ENCODE data around the gene ZDHHC11B. TPM values are rescaled to one million over a fixed set of nuclear protein-coding genes. Genes with fewer than 3 reads are reported as not detected.
"Not testable (repeated sequence)": the region's sequence is repeated elsewhere in the genome, so short reads cannot be mapped to it uniquely, and the experiment has no call there.

Gene ZDHHC11B
- polyA plus RNA-seq, 3 donors from 2014 or later, result not detected

- not testable (repeated sequence) for H3K4me1 Mint-ChIP-seq; H3K36me3 Mint-ChIP-seq; H3K9me3 Mint-ChIP-seq; H3K27me3 Mint-ChIP-seq (ENCODE audit: low read depth in 3 of 3); DNase-seq; H3K4me3 Mint-ChIP-seq; H3K27ac Mint-ChIP-seq
These were observed 103.7 kb downstream of the ZDHHC11B start for GRCh38 chr5:680836-681235.

GRCh38 chr5:680118-680795 is 104.3 kb downstream of the ZDHHC11B start:
- not testable (repeated sequence) for H3K27ac Mint-ChIP-seq; H3K9me3 Mint-ChIP-seq; H3K36me3 Mint-ChIP-seq; H3K4me1 Mint-ChIP-seq; H3K4me3 Mint-ChIP-seq; H3K27me3 Mint-ChIP-seq (ENCODE audit: low read depth in 3 of 3); DNase-seq

DNA sequence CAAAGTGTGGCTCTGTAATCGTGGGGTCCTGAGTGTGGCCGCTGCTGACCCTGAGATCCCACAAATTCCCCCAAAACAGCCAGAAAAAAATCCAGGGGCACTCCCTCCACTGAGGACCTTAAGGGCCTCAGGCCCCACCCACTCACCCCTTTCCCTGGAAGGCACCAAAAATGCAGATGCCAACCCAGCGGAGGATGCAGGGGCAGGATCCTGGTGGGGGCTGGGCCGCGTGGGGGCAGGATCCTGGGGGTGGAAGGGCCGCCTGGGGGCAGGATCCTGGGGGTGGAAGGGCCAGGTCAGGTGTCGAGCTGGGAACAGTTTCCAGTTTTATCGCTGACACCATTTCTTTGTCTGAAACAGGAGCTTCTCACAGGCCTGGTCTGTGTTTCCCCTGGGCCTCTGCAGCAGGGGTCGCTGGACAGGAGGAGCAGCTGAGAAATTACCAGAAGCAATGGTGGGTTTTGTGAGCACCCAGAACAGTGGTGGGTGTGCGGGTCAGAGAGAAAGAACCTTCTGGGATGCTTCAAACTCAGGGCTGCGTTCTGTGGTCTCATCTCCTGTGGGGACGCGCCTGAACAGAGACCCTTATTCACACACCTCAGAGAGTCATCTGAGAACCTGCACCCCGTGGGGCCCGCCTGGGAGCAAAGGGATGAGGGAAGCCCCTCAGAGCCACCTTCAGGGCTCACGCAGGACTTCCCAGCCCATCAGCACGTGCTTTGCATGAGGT is 105.2 kb downstream of the ZDHHC11B start:
- DNase-seq; H3K9me3 Mint-ChIP-seq; H3K4me1 Mint-ChIP-seq; H3K27me3 Mint-ChIP-seq (ENCODE audit: low read depth in 3 of 3); H3K4me3 Mint-ChIP-seq; H3K27ac Mint-ChIP-seq; H3K36me3 Mint-ChIP-seq: not testable (repeated sequence)

GRCh38 chr5:678521-678920 is 106.0 kb downstream of the ZDHHC11B start:
- H3K4me3 Mint-ChIP-seq; H3K36me3 Mint-ChIP-seq; H3K27ac Mint-ChIP-seq; H3K4me1 Mint-ChIP-seq; H3K27me3 Mint-ChIP-seq (ENCODE audit: low read depth in 3 of 3); DNase-seq; H3K9me3 Mint-ChIP-seq: not testable (repeated sequence)

- H3K9me3 Mint-ChIP-seq, result no peaks in the 10 kb centered on the region
- peaks cover 5 to 6% of the 10 kb centered on the region in 2 donors for H3K4me1 Mint-ChIP-seq
These were observed 107.1 kb downstream of the ZDHHC11B start for GRCh38 chr5:677131-678101.

GRCh38 chr5:676699-677076 is 107.8 kb downstream of the ZDHHC11B start:
- peaks cover 5 to 6% of the 10 kb centered on the region in 2 donors for H3K4me1 Mint-ChIP-seq
- H3K9me3 Mint-ChIP-seq, result no peaks in the 10 kb centered on the region
- H3K36me3 Mint-ChIP-seq, result no peaks in the 10 kb centered on the region
- no peak overlapping the region for H3K27ac Mint-ChIP-seq
- H3K27me3 Mint-ChIP-seq (ENCODE audit: low read depth in 3 of 3), result peaks cover 2 to 8% (median 5%) of the 10 kb centered on the region in 3 donors
- DNase-seq, result no peak
- no peak overlapping the region for H3K4me3 Mint-ChIP-seq

More at GRCh38 chr5:677131-678101, 107.1 kb downstream of the ZDHHC11B start:
- H3K4me3 Mint-ChIP-seq, result no peak overlapping the region
- H3K27ac Mint-ChIP-seq, result no peak overlapping the region
- peaks cover 2 to 8% (median 5%) of the 10 kb centered on the region in 3 donors for H3K27me3 Mint-ChIP-seq (ENCODE audit: low read depth in 3 of 3)
- no peak for DNase-seq
- no peaks in the 10 kb centered on the region for H3K36me3 Mint-ChIP-seq

DNA sequence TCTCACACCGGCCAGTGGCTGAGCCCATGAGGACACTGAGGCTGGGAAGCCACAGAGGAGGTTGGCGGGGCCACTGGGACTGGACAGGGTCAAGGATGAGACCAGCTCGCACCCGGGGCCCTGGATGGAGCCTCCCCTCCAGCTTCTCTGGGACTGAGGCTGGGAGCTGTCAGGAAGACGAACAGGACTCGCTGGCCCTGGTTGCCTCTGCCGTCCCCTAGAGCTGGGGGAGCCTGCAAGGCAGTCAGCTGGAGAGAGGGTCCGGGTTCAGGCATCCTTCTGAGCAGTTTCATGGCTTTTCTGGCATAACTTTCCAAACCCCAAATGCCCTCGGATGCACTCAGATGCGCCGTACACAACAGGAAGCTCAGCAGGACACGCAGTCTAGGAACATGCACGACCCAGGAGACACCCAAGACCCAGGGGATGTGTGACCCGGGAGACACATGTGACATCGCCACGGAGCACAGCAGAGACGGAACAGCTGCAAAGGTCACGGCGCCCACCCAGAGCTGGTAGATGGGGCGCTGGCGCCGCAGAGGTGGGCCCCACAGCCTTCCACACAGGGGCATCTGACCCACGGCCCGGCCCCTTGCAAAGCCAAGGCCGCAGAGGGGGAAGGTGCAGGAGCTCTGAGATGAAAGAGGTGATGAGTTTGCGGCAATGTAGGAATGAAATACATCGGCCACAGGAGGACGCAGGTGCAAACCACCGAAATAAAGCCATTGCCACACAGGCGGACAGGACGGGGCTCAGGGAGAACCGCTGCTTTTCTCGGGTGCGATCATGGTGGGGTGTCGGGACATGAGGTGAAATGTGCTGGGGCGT is 108.4 kb downstream of the ZDHHC11B start:
- no peaks in the 10 kb centered on the region for H3K36me3 Mint-ChIP-seq
- peaks cover 2 to 8% (median 5%) of the 10 kb centered on the region in 3 donors for H3K27me3 Mint-ChIP-seq (ENCODE audit: low read depth in 3 of 3)
- DNase-seq, result no peak
- peaks cover 5 to 6% of the 10 kb centered on the region in 2 donors for H3K4me1 Mint-ChIP-seq
- no peaks in the 10 kb centered on the region for H3K9me3 Mint-ChIP-seq
- no peak overlapping the region for H3K4me3 Mint-ChIP-seq
- no peak overlapping the region for H3K27ac Mint-ChIP-seq

GRCh38 chr5:675111-675870 is 109.2 kb downstream of the ZDHHC11B start:
- Mint-ChIP-seq H3K36me3 (no peaks in the 10 kb centered on the region), H3K4me3 (no peak overlapping the region), H3K27me3 (ENCODE audit: low read depth in 3 of 3) (peaks cover 2 to 8% (median 5%) of the 10 kb centered on the region in 3 donors), H3K27ac (no peak overlapping the region), H3K9me3 (no peaks in the 10 kb centered on the region), H3K4me1 (peaks cover 5 to 6% of the 10 kb centered on the region in 2 donors)
- DNase-seq, result no peak

- no peak overlapping the region for H3K27ac Mint-ChIP-seq
- peaks cover 5 to 6% of the 10 kb centered on the region in 2 donors for H3K4me1 Mint-ChIP-seq
- H3K27me3 Mint-ChIP-seq (ENCODE audit: low read depth in 3 of 3), result peaks cover 2 to 8% (median 5%) of the 10 kb centered on the region in 3 donors
- no peaks in the 10 kb centered on the region for H3K9me3 Mint-ChIP-seq
- H3K4me3 Mint-ChIP-seq, result no peak overlapping the region
- DNase-seq, result no peak
- H3K36me3 Mint-ChIP-seq, result no peaks in the 10 kb centered on the region
These were observed 109.9 kb downstream of the ZDHHC11B start for GRCh38 chr5:674630-675011.

GRCh38 chr5:673831-674629 is 110.5 kb downstream of the ZDHHC11B start:
- Mint-ChIP-seq H3K9me3 (no peaks in the 10 kb centered on the region), H3K27ac (no peak overlapping the region), H3K36me3 (no peaks in the 10 kb centered on the region), H3K4me3 (no peak overlapping the region), H3K4me1 (peaks cover 5 to 6% of the 10 kb centered on the region in 2 donors), H3K27me3 (ENCODE audit: low read depth in 3 of 3) (peaks cover 2 to 8% (median 5%) of the 10 kb centered on the region in 3 donors)
- DNase-seq, result no peak

DNA sequence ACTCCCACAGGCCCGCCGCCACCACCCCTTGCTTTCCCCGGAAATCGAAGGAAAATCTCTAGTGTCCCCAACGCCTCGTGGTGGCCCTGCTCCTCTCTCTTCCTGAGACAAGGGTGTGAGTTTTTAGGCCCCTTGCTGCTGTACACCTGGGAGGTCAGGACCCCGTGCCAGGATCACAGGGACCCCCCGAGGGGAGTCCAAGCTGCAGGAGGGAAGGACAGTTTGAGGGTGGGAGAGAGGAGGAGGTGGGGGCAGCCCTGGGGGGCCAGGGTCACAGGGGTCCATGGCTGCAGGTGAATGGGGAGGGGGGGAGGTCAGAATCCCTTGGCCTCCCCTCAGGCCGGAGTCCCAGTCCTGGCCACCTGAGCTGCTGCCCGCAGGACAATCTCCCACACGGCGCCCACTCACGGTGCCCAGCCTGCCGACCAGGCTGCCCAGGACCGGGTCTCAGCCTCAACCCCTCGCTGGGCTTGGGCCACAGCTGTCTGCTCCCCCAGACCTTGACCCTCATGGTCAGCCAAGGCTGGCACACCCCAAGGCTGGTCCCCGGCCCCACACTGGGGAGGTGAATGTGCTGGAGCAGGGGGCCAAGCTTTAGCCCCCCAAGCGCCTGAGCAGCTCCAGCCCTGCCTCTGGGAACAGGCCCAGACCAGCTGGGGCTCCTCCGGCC is 111.2 kb downstream of the ZDHHC11B start:
- Mint-ChIP-seq H3K9me3 (no peaks in the 10 kb centered on the region), H3K27ac (peak overlapping the region in 4 of 6 donors; percentile 7 to 88 (median 66)), H3K4me3 (peak overlapping the region in 2 of 5 donors; percentile 42 to 55), H3K36me3 (no peaks in the 10 kb centered on the region), H3K27me3 (ENCODE audit: low read depth in 3 of 3) (peaks cover 2 to 8% (median 5%) of the 10 kb centered on the region in 3 donors), H3K4me1 (peaks cover 5 to 6% of the 10 kb centered on the region in 2 donors)
- DNase-seq, result no peak
